Measurements from ENCODE around the gene RHOT2. TPM values are rescaled to one million over a fixed set of nuclear protein-coding genes. Genes with fewer than 3 reads are reported as not detected.

The RHOT2 gene
- total and polyA plus RNA-seq, 10 of the 15 experiments (the other 5 are each of a cell fraction or from before 2014, with no cell fraction given): 3.7 to 174 (median 69.8) TPM

DNA sequence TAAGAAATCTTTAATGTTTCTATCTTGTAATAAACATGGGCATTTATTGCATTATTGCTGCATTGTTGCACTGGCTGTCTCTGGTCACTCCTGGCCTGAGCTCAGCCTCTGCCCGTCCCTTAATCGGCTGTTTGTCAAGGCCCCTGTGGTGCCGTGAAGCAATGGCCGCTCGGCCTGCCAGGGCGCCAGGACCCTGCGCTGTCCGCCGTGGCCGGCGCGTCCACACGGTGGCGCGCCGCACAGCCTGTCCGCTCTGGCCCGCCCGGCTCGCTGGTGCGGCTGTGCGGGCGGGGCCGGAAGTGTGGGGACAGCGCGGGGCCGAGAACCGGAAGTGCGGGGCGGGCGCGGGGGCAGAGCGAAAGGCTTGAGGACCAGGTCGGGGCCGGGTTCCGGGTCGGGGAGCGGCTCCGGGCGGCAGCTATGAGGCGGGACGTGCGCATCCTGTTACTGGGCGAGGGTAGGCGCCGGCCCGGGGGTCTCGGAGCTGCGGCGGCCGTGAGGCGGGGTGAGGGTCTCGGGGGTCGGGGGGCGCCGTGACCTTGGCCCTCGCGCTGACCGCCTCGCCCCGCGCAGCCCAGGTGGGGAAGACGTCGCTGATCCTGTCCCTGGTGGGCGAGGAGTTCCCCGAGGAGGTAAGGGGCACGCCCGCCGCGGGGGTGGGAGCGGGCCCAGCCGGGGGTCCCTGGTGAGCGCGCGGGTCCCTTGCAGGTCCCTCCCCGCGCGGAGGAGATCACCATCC is at the start of gene RHOT2 (continued):
- TF ChIP-seq, protein P1, sequence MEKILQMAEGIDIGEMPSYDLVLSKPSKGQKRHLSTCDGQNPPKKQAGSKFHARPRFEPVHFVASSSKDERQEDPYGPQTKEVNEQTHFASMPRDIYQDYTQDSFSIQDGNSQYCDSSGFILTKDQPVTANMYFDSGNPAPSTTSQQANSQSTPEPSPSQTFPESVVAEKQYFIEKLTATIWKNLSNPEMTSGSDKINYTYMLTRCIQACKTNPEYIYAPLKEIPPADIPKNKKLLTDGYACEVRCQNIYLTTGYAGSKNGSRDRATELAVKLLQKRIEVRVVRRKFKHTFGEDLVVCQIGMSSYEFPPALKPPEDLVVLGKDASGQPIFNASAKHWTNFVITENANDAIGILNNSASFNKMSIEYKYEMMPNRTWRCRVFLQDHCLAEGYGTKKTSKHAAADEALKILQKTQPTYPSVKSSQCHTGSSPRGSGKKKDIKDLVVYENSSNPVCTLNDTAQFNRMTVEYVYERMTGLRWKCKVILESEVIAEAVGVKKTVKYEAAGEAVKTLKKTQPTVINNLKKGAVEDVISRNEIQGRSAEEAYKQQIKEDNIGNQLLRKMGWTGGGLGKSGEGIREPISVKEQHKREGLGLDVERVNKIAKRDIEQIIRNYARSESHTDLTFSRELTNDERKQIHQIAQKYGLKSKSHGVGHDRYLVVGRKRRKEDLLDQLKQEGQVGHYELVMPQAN (conservative IDR thresholded peaks at IDR 0.05): peak; percentile 76
- TF ChIP-seq GABPA (IDR thresholded peaks at IDR 0.05; ENCODE audit: low read depth) (peak; percentile 89), ATF7 (IDR thresholded peaks at IDR 0.05; ENCODE audit: low read depth) (no peak), CBX5 (IDR thresholded peaks at IDR 0.05; ENCODE audit: low read depth) (no peak), SREBF2 (IDR thresholded peaks at IDR 0.05; ENCODE audit: low read length) (0 out of 2 replicates have a peak, but pooled peaks have one; percentile 39), TCF12 (IDR thresholded peaks at IDR 0.05; ENCODE audit: low read depth, low read length) (0 out of 2 replicates have a peak, but pooled peaks have one; percentile 69), RCOR1 (conservative IDR thresholded peaks at IDR 0.05; ENCODE audit: low read depth, low read length) (no peak), HCFC1 (IDR thresholded peaks at IDR 0.05; ENCODE audit: low read length) (peak; percentile 80), ESRRA (IDR thresholded peaks at IDR 0.05; ENCODE audit: low read length) (no peak; the same call in 1 of the 2 replicates), ZSCAN29 (IDR thresholded peaks at IDR 0.05) (peak; percentile 84), TCF7 (IDR thresholded peaks at IDR 0.05; ENCODE audit: borderline replicate concordance) (no peak), SPI1 (IDR thresholded peaks at IDR 0.05; ENCODE audit: borderline replicate concordance, insufficient read depth, low read depth, low read length) (peak; percentile 18; the same call in 1 of the 2 replicates), CEBPB (IDR thresholded peaks at IDR 0.05; ENCODE audit: borderline replicate concordance in 1 of 2, low read depth in 2 of 2, low read length in 2 of 2) (no peak), POU2F2 (IDR thresholded peaks at IDR 0.05; ENCODE audit: borderline replicate concordance, low read depth, low read length) (peak; percentile 51; the same call in 1 of the 3 replicates), KAT2A (conservative IDR thresholded peaks at IDR 0.05; ENCODE audit: control insufficient read depth, low read depth, low read length) (no peak)
- TF ChIP-seq, protein P2, sequence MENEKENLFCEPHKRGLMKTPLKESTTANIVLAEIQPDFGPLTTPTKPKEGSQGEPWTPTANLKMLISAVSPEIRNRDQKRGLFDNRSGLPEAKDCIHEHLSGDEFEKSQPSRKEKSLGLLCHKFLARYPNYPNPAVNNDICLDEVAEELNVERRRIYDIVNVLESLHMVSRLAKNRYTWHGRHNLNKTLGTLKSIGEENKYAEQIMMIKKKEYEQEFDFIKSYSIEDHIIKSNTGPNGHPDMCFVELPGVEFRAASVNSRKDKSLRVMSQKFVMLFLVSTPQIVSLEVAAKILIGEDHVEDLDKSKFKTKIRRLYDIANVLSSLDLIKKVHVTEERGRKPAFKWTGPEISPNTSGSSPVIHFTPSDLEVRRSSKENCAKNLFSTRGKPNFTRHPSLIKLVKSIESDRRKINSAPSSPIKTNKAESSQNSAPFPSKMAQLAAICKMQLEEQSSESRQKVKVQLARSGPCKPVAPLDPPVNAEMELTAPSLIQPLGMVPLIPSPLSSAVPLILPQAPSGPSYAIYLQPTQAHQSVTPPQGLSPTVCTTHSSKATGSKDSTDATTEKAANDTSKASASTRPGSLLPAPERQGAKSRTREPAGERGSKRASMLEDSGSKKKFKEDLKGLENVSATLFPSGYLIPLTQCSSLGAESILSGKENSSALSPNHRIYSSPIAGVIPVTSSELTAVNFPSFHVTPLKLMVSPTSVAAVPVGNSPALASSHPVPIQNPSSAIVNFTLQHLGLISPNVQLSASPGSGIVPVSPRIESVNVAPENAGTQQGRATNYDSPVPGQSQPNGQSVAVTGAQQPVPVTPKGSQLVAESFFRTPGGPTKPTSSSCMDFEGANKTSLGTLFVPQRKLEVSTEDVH (IDR thresholded peaks at IDR 0.05; ENCODE audit: low read depth, partially characterized antibody): no peak
- TF ChIP-seq, protein P3, sequence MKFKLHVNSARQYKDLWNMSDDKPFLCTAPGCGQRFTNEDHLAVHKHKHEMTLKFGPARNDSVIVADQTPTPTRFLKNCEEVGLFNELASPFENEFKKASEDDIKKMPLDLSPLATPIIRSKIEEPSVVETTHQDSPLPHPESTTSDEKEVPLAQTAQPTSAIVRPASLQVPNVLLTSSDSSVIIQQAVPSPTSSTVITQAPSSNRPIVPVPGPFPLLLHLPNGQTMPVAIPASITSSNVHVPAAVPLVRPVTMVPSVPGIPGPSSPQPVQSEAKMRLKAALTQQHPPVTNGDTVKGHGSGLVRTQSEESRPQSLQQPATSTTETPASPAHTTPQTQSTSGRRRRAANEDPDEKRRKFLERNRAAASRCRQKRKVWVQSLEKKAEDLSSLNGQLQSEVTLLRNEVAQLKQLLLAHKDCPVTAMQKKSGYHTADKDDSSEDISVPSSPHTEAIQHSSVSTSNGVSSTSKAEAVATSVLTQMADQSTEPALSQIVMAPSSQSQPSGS (IDR thresholded peaks at IDR 0.05; ENCODE audit: low read length): no peak
- TF ChIP-seq, protein P4, sequence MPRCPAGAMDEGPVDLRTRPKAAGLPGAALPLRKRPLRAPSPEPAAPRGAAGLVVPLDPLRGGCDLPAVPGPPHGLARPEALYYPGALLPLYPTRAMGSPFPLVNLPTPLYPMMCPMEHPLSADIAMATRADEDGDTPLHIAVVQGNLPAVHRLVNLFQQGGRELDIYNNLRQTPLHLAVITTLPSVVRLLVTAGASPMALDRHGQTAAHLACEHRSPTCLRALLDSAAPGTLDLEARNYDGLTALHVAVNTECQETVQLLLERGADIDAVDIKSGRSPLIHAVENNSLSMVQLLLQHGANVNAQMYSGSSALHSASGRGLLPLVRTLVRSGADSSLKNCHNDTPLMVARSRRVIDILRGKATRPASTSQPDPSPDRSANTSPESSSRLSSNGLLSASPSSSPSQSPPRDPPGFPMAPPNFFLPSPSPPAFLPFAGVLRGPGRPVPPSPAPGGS (IDR thresholded peaks at IDR 0.05; ENCODE audit: borderline replicate concordance, insufficient read depth, low read depth, low read length, poor library complexity, severe bottlenecking): peak; percentile 77

Measured in GM12878 (cell line).